ENCODE measurements around the gene CMTM4. TPM values are rescaled to one million over a fixed set of nuclear protein-coding genes. Genes with fewer than 3 reads are reported as not detected.

Gene CMTM4
- total RNA-seq, 4 donors from 2014 or later: 12.7 to 21.2 (median 17.2) TPM

- Histone ChIP-seq H3K36me3 (peaks cover 0 to 22% of the 10 kb centered on the region in 2 donors), H3K4me3 (no peak overlapping the region), H3K9me3 (no peaks in the 10 kb centered on the region), H3K27me3 (no peaks in the 10 kb centered on the region), H3K27ac (no peak overlapping the region), H3K4me1 (peaks cover 0 to 13% (median 0%) of the 10 kb centered on the region in 3 donors)
- no peak for ATAC-seq
- TF ChIP-seq EP300 (IDR thresholded peaks at IDR 0.05) (no peak), POLR2A (IDR thresholded peaks at IDR 0.05) (no peak), POLR2AphosphoS5 (IDR thresholded peaks at IDR 0.05) (no peak)
- TF ChIP-seq, protein P1, sequence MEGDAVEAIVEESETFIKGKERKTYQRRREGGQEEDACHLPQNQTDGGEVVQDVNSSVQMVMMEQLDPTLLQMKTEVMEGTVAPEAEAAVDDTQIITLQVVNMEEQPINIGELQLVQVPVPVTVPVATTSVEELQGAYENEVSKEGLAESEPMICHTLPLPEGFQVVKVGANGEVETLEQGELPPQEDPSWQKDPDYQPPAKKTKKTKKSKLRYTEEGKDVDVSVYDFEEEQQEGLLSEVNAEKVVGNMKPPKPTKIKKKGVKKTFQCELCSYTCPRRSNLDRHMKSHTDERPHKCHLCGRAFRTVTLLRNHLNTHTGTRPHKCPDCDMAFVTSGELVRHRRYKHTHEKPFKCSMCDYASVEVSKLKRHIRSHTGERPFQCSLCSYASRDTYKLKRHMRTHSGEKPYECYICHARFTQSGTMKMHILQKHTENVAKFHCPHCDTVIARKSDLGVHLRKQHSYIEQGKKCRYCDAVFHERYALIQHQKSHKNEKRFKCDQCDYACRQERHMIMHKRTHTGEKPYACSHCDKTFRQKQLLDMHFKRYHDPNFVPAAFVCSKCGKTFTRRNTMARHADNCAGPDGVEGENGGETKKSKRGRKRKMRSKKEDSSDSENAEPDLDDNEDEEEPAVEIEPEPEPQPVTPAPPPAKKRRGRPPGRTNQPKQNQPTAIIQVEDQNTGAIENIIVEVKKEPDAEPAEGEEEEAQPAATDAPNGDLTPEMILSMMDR (IDR thresholded peaks at IDR 0.05): no peak
- WGBS, 2 donors (ENCODE audit: low coverage in 1 of 2): 39 to 75% methylated on average over 3 to 4 of the region's 6 CpGs
Measured at GRCh38 chr16:66714654-66715307, 18.2 kb upstream of the CMTM4 start.

DNA sequence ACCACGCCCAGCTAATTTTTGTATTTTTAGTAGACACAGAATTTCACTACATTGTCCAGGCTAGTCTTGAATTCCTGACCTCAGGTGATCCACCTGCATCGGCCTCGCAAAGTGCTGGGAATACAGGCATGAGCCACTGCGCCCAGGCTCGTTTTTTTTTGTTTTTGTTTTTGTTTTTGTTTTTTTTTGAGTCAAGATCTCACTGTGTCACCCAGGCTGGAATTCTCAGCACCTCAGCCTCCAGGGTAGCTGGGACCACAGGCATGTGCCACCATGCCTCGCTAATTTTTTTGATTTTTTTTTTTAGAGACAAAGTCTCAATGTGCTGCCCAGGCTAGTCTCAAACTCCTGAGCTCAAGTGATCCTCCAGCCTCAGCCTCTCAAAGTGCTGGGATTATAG is 17.5 kb upstream of the CMTM4 start:
- TF ChIP-seq POLR2AphosphoS5 (IDR thresholded peaks at IDR 0.05) (no peak), EP300 (IDR thresholded peaks at IDR 0.05) (no peak), POLR2A (IDR thresholded peaks at IDR 0.05) (no peak)
- TF ChIP-seq, protein P1 (IDR thresholded peaks at IDR 0.05): no peak
- Histone ChIP-seq H3K4me3 (no peak overlapping the region), H3K9me3 (no peaks in the 10 kb centered on the region), H3K36me3 (peaks cover 0 to 15% of the 10 kb centered on the region in 2 donors), H3K4me1 (peaks cover 0 to 13% (median 0%) of the 10 kb centered on the region in 3 donors), H3K27me3 (no peaks in the 10 kb centered on the region), H3K27ac (no peak overlapping the region)
- 88 to 91% methylated on average over 4 to 6 of the region's 6 CpGs for WGBS, 2 donors (ENCODE audit: low coverage in 1 of 2)
- no peak for ATAC-seq

DNA sequence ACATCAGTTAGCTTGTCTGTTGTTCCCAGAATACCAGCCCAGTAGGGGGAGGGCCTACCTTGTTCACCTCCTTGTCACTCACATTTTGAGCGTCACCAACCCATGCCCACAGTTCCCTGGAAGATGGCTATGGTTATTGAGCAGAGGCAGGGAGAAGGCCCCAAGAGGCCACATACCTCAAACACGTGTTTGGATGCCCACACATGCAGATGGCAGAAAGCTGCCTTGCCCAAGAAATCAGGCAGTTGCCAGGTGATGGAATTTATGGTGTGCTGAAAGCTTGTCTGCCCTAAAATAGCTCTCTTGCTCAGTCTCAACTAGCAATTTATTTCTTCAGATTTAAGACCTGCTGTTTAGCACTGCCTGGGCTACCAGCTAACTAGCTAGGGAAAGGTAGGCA is 16.5 kb upstream of the CMTM4 start:
- WGBS, 2 donors (ENCODE audit: low coverage in 1 of 2): 0 to 43% methylated on average over 1 to 2 of the region's 2 CpGs
- H3K4me3 ChIP-seq: no peak overlapping the region
- H3K4me1 ChIP-seq: peaks cover 0 to 13% (median 0%) of the 10 kb centered on the region in 3 donors
- no peaks in the 10 kb centered on the region for H3K27me3 ChIP-seq
- no peaks in the 10 kb centered on the region for H3K9me3 ChIP-seq
- ATAC-seq: no peak
- TF ChIP-seq POLR2A (IDR thresholded peaks at IDR 0.05) (no peak), EP300 (IDR thresholded peaks at IDR 0.05) (no peak), POLR2AphosphoS5 (IDR thresholded peaks at IDR 0.05) (no peak)
- TF ChIP-seq, protein P1 (IDR thresholded peaks at IDR 0.05): no peak
- peaks cover 0 to 5% of the 10 kb centered on the region in 2 donors for H3K36me3 ChIP-seq
- H3K27ac ChIP-seq: no peak overlapping the region

- H3K36me3 ChIP-seq: no peaks in the 10 kb centered on the region
- peaks cover 0 to 13% (median 0%) of the 10 kb centered on the region in 3 donors for H3K4me1 ChIP-seq
- no peak for ATAC-seq
- TF ChIP-seq POLR2A (IDR thresholded peaks at IDR 0.05) (no peak), POLR2AphosphoS5 (IDR thresholded peaks at IDR 0.05) (no peak), EP300 (IDR thresholded peaks at IDR 0.05) (no peak)
- TF ChIP-seq, protein P1 (IDR thresholded peaks at IDR 0.05): no peak
- no peaks in the 10 kb centered on the region for H3K9me3 ChIP-seq
- H3K4me3 ChIP-seq: no peak overlapping the region
- H3K27me3 ChIP-seq: no peaks in the 10 kb centered on the region
- H3K27ac ChIP-seq: no peak overlapping the region
Measured at GRCh38 chr16:66712512-66712911, 16.0 kb upstream of the CMTM4 start.

GRCh38 chr16:66711581-66711980 is 15.0 kb upstream of the CMTM4 start:
- Histone ChIP-seq H3K9me3 (no peaks in the 10 kb centered on the region), H3K36me3 (no peaks in the 10 kb centered on the region), H3K4me1 (peaks cover 0 to 16% (median under 1%) of the 10 kb centered on the region in 3 donors), H3K27me3 (no peaks in the 10 kb centered on the region), H3K4me3 (no peak overlapping the region), H3K27ac (no peak overlapping the region)
- TF ChIP-seq EP300 (IDR thresholded peaks at IDR 0.05): no peak
- TF ChIP-seq POLR2A (IDR thresholded peaks at IDR 0.05): no peak
- TF ChIP-seq, protein P1 (IDR thresholded peaks at IDR 0.05): no peak
- no peak for TF ChIP-seq POLR2AphosphoS5 (IDR thresholded peaks at IDR 0.05)
- ATAC-seq: no peak

All from gastroesophageal sphincter (tissue), 4 donors.